ENCODE measurements around the gene WDR36.
A peak's percentile ranks its signal among the peaks of the same experiment; 100 is the strongest.
"Not testable (repeated sequence)": the region's sequence is repeated elsewhere in the genome, so short reads cannot be mapped to it uniquely, and the experiment has no call there.

The WDR36 gene

DNA sequence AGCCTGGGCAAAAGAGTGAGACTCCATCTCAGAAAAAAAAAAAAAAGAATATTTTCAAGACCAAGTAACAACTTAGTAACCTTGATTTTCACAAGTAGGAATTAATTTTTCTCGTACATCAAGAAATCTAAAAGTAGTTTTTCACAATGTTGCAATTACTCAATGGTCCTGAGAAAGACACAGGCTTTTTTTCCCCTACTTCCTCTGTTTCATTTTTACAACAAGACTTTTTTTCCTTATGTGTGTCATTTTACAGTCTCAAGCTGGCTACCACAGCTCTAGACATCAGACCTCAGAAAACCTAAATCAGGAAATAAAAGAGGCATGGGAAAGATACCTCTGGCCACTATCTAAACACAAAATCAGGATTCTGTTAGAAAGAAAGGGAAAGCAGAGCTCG is 45.9 kb downstream of the WDR36 start:
- DNase-seq (ENCODE audit: low read depth): no peak

DNA sequence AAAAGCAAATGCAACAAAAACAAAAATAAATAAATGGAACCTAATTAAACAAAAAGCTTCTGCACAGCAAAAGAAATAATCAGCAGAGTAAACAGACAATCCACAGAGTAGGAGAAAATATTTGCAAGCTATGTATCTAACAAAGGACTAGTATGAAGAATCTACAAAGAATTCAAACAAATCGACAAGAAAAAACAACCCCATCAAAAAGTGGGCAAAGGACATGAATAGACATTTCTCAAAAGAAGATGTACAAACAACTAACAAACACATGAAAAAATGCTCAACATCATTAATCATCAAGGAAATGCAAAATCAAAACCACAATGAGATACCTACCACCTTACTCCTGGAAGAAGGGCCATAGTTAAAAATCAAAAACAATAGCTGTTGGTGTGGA is 49.3 kb downstream of the WDR36 start:
- DNase-seq (ENCODE audit: low read depth): not testable (repeated sequence)

DNA sequence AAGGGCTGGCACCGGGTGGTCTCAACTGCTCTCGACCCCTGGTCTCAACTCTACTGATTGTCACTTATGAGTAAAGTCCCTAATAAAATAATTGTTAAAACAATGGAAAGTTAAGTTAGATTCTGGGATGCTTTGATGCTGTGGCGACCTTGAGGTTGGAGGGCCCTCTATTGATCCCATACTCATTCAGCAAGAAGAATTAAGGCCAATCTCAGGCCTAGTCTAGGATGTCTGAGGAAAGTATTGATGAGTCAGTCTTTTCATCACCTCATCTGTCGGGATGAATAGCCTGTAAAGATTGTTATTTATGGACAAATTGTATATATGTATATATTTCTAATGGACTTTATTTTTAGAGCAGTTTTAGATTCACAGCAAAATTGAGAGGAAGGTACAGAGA is 50.8 kb downstream of the WDR36 start:
- DNase-seq (ENCODE audit: low read depth): no peak

DNA sequence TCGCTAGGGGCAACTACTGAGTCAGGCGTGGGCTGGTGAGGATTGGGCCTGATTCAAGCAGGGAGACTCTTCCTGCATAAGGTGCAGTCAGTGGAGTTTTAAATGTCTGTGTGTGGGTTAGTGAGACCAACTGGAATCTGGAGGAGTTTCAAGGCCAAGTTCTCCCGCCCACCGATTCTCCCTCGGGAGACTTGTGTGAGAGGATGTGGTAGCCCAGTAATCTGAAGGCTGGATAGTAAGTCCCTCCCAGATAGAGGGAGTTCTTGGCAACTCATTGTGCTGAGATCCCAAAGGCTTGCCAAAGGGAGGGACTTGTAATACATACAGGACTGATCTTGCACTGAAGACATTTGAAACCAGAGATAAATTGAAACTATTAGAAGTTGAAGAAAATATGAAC is 51.8 kb downstream of the WDR36 start:
- peak; percentile 98 for DNase-seq (ENCODE audit: low read depth)

DNA sequence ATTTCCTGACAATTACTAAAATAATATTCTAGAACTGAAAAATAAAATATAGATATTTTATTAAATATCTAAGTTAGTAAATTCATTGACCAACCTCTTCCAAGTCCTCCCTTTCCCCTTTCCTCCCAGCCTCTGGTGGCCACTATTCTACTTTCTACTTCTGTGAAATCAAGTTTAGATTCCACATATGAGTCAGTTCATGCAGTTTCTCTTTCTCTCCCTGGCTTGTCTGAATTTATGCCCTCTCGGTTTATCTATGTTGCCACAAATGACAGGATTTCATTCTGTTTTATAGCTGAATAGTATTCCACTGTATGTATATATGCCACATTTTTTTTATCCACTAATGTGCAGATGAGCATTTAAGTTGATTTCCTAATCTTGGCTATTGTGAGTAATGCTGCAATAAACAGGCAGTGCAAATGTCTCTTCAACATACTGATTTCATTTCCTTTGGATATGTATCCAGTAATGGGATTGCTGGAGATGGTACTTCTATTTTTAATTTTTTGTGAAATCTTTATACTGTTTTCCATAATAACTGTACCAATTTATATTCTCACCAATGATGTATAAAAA is 52.3 kb downstream of the WDR36 start:
- no peak for DNase-seq (ENCODE audit: low read depth)

DNA sequence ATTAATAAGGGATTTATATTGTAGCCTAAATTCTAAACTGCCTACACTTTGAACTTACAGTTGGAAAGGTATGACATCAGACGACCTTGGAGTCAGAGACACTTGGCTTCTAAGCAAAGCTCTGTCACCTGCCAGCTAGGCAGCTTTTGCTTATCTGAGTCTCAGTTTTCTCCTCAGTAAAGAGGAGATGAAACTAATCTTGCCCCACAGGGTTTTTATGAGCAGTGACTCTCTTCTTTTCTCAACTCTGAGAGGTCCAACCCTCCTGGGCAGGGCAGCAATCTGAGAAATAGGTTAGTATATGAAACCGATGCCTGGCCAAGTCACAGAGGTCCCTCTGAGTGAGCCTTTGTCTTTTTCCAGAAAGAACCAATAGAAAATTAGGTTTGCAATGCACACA is 53.9 kb downstream of the WDR36 start:
- no peak for DNase-seq (ENCODE audit: low read depth)

DNA sequence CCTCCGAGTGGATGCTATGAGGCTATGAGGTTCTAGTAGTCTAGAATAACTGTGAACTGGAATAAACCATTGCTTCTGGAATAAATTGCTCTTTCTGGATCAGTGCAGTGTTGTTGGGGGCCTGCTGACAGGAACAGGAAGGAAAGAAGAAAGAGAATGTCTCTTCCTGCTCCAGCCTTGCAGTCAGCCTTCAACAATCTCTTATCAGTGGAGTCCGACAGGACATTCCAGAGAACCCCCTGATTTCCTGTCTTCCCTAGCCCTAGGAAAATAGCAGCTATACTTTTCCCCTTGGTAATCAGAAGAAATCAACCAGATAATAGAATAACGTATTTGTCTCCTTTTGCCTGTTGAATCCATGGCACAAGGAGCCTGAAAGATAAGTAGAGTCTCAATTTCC is 55.4 kb downstream of the WDR36 start:
- no peak for DNase-seq (ENCODE audit: low read depth)

DNA sequence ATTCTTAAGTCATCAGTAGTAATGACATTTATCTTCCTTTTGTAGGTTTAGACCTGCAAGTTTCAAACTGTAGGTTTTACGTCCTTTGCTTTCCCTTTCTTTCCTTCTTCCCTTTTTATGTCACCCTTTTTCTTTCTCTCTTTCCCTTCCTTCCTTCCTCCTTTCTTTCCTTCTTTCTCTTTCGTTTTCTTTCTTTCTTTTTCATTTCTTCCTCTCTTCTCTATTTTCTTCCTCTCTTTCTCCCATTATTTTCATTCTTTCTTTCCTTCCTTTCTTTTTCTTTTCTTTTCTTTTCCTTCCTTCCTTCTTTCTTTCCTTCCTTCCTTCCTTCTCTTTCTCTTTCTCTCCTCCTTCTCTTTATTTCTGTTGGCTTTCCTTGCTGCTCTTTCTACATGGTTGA is 59.9 kb downstream of the WDR36 start:
- no peak for DNase-seq (ENCODE audit: low read depth)

DNA sequence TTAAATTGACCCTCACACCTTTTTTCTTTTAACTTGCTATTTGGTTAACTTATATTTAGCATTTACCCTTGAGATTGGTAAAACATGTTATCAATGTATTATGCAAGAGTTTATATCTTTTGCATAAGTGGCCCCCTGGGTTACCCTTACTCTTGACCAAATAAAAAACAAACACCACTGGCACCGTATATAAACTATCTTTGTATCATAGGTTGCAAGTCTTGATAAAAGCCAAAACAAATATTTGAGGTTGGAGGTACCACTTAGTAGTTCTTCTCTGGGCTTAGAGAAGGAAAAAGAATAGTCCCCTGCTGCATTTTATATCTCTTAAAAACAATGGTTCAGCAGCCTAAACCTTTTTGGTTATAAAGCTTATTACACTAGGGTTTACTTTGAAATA is 61.3 kb downstream of the WDR36 start:
- DNase-seq (ENCODE audit: low read depth): no peak

DNA sequence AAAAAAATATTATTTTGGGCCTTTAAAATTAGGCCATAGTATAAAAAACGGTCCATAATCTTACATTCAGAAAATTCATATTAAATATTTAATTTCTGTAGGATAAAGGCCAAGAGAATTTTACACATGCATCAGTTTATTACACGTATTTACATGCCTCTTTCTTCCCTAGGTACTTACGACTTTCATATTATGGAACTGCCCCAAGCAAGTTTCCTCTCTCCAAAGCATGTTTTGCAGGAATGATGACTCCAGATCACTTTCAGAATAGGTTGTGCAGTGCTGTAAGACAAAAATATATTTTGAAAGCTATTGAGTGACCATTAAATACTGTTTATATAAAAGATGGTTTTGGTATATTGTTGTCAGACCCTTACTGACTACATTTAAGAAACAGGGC is 61.8 kb downstream of the WDR36 start:
- DNase-seq (ENCODE audit: low read depth): no peak

DNA sequence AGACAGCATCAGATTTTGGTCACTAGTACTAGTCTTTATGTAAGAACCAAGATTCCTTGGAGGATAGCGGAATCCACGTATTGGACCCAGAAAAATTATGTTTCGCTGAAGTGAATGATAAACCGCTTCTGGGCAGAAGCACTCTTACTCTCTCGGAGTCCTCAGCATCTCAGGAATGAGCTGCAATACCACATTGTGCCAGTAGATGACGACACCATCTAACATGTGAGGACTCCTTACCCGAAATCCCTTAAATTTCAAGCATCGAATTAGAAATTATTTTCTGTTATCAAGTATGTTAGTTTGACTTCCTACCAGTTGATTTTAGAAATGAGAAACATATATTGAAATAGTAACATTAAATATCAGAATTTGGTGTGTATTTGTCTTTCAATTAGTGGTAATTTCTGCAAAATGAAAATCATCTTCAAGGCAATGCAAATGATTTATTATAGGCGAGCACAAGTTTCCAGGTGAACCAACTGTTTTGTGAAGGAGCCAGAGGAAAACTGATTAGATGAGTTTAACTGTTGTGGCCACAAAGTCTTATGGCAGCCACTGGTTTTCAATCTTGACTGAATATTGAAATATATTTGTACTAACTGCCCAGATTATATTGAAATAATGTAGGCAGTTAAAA is 66.1 kb downstream of the WDR36 start:
- DNase-seq (ENCODE audit: low read depth): peak; percentile 65

DNA sequence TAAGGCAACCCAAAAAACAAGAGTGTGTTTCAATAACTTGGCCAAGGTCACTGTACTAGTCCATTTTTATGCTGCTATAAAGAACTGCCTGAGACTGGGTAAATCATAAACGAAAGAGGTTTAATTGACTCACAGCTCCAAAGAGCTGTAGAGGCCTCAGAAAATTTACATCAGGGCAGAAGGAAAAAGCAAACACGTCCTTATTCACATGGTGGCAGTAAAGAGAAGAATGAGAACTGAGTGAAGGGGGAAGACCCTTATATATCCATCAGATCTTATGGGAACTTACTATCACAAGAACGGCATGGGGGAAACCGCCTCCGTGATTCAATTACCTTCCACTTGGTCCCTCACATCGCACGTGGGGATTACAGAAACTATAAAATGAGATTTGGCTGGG is 67.7 kb downstream of the WDR36 start:
- no peak for DNase-seq (ENCODE audit: low read depth)

DNA sequence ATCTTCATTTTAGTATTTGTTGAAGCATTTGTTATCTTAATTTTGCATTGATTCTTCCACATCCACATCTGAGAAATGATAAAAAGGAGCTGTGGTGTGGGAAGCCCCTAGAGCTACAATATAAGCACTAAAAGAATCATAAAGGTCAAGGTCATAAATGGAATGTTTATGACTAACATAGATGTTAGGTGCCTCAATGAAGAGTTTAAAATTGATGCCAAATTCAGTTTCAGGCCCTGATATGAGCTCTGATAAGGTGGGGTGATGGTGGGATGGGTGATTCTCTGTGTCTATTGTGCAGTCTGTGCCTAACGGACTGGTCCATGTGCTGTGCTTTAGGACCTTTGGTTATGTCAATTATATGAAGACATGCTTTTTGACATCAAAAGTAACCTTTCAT is 70.9 kb downstream of the WDR36 start:
- no peak for DNase-seq (ENCODE audit: low read depth)

DNA sequence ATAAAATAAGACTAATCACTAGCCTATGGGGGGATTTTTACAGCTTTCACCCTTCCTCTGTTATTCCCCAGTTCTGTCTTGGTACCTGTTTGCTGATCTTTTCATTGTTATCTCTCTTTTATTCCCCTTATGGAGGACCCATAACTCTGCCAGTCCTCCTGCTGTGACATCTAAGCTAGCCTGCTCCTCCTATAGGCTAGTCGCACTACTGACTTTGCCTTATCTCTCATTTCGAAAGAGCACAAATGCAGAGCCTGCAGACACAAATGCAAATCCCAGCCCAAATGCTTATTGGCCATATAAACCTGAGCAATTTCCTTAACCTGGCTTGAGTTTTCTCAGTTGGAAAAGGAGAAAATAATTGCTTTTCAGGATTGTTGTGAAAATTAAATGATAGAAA is 72.9 kb downstream of the WDR36 start:
- DNase-seq (ENCODE audit: low read depth): no peak

DNA sequence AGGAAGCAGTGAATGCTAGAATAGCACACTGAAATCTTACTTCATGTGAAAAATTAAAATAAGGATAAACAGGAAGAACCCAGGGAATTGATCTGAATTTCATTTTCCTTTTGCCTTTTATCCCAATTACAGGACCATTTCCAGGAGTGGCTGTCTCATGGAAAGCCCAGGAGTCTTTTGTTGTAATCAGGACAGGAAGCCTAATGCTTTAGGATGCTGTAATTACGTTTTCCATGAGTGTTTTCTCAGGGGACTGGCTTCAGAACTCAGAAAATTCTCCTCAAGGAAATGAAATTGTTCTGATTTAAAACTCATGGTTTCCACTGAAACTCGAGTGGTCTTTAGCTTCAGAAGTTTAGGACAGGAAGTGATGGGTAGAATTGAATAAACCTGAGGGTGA is 75.4 kb downstream of the WDR36 start:
- DNase-seq (ENCODE audit: low read depth): no peak

DNA sequence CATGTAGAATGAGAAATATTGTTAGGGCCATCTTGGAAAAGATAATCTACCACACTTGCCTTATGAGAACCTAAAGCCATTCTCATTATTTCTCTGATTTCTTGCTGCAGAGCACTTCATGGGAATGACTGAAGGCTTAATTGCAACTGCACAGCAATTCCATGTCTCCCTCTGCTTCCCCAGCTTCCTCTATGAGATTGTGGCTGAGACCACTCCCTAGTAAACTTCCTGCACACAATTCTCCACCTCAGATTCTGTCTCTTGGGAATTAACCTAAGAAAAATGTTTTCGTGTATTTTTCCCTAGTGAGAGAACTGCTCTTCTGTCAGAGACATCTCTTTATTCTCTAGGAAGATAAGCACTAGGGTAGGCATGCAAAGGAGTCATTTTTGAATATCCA is 76.5 kb downstream of the WDR36 start:
- no peak for DNase-seq (ENCODE audit: low read depth)

DNA sequence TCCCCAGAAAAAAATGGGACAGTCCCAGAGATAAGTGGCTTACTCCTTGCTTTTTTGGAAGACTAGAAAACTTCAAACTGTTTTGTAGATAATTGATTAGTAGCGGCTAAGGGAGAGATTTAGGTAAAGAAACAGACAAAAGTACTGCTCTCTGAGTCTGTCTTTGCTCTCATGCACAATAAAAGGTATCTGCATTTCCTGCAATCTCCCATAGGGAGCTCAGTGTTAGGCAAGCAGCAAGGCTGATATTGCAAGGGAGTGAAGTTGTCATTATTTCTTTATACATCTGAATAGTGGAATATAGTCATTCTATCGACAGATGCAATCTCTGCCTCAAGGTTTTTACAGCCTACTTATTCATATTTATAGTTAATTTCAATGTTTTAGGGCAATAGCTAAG is 77.1 kb downstream of the WDR36 start:
- DNase-seq (ENCODE audit: low read depth): no peak

DNA sequence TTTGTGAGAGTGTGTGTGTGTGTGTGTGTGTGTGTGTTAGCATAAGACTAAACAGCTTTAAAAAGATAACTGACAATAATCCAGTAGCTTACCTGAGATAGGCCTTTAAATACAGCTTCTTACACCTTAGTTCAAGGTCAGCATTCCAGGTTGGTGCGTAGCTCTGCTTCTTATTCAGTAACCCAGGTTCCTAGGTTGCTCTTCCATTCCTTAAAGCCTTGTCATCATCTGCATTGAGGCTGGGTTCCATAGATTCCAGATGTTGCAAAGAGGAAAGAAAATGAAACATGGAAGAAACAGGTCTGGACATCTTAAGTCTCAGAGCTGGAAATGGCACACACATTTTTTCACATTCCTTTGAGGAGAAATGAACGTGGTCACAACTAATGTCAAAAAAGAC is 78.1 kb downstream of the WDR36 start:
- DNase-seq (ENCODE audit: low read depth): no peak

DNA sequence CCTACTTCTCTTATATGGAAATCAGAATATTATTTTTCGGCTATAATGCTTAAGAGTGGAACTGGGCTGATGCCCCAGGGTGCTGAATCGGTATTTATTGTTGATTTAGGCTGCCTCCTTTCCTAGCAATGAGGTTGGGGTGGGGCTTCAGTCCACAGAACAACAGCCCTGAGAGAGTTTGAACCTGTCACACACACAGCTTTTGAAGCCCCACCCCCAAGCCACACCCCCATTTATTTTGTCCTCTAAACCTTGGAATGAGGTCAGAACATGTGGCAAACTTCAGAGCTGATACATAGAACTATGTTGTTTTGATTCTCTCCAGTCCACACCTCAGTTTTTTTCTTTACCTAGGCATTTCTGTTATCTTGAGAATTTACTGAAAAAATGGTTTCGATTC is 80.4 kb downstream of the WDR36 start:
- no peak for DNase-seq (ENCODE audit: low read depth)

DNA sequence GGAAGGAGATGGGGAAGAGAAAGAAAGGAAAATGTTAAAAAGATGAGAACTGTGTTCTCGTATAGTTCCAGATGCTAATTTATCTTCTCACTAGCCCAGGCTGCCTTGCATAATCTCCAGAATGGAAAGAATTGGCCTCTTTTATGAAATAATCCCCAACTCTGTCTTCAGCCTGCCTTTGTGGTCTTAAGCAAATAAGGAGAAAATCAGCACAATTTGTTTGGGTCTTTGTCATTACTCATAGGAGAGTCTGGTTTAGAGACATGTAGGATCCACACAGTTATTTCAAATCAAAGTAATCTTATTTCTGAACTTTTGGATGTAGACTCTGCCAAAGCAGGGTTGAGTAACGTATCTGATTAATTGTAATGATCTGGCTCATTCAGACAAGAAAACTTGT is 81.3 kb downstream of the WDR36 start:
- DNase-seq (ENCODE audit: low read depth): peak; percentile 31
